C4-2B (cell line): ENCODE measurements around the gene ADD2.

ENCODE experiments used
- H3K27ac ChIP-seq: fragments of 450-650 bp; 2 replicates; pipeline ENCODE4 v1.5.1; 2017
- ZFX ChIP-seq: fragments of 450-650 bp; IDR thresholded peaks from 2 replicates; pipeline ENCODE4 v1.6.1; 2017
- TF ChIP-seq, protein P1 (sequence below): fragments of 450-650 bp; conservative IDR thresholded peaks from 2 replicates; pipeline ENCODE4 v1.5.1; 2017; ENCODE audit warnings: mild to moderate bottlenecking

The ADD2 gene

DNA sequence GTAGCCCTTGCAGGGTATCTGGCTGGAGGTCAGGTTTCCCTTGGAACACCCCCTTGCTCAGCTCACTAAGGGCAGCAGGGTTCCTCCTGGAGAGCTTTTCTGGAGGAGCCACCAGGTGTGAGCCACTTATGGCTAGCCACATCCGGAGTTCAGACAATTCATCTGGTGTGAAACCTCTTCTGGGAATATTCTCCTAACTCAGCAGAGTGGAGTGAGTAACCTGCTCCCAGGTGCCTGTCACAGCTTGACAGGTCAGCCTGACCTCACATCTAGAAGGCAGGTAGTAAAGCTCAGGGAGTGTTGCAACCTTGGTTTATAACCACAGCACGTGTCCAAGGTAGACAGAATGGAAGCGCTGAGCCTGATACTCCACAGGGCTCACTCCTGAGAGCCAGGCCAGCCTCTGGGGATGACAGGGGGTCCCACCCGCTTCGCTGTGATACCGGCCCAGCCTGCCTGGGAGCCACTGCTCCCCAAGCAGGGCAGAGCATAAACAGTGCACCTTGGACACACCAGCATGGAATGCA lies 151.8 kb downstream of the ADD2 start:
- no peak overlapping the region for H3K27ac ChIP-seq
- TF ChIP-seq, protein P1, sequence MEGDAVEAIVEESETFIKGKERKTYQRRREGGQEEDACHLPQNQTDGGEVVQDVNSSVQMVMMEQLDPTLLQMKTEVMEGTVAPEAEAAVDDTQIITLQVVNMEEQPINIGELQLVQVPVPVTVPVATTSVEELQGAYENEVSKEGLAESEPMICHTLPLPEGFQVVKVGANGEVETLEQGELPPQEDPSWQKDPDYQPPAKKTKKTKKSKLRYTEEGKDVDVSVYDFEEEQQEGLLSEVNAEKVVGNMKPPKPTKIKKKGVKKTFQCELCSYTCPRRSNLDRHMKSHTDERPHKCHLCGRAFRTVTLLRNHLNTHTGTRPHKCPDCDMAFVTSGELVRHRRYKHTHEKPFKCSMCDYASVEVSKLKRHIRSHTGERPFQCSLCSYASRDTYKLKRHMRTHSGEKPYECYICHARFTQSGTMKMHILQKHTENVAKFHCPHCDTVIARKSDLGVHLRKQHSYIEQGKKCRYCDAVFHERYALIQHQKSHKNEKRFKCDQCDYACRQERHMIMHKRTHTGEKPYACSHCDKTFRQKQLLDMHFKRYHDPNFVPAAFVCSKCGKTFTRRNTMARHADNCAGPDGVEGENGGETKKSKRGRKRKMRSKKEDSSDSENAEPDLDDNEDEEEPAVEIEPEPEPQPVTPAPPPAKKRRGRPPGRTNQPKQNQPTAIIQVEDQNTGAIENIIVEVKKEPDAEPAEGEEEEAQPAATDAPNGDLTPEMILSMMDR = no peak
- TF ChIP-seq ZFX = no peak

DNA sequence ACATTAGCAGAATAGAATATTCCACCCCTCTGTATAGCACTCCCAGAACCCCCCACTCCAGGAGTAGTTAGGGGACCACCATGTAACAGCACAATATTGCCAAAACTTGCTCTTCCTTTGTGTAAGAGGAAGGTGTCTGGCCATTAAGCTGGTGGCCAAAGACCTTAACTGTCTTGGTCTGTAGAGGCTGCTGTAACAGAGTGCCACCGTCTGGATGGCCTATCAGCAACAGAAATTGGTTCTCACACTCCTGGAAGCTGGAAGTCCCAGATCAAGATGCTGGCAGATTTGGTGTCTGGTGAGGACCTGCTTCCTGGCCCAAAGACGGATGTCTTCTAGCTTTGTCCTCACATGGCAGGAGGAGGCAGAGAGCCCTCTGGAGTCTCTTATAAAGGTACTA lies 152.8 kb downstream of the ADD2 start:
- no peak for TF ChIP-seq ZFX
- TF ChIP-seq, protein P1 = no peak
- H3K27ac ChIP-seq = no peak overlapping the region

DNA sequence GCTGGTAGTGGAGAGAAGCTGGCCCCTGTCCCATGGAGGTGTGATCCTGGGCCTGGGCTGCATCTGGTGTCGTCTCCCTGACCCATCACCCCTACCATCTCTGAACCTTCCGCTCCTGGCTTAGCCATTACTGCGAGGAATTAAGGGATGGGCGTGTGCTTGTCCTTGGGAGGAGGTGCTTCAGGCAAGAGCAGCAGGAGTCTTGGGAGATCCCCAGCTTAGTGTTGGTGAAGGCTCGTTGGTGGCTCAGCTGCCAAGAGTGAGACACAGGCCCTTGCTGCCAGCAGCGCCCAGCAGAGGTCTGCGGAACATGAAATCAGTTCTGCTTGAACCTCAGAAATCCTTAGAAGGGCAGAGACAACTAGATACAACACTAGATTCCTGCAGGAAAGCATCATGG lies 154.5 kb downstream of the ADD2 start:
- no peak overlapping the region for H3K27ac ChIP-seq

DNA sequence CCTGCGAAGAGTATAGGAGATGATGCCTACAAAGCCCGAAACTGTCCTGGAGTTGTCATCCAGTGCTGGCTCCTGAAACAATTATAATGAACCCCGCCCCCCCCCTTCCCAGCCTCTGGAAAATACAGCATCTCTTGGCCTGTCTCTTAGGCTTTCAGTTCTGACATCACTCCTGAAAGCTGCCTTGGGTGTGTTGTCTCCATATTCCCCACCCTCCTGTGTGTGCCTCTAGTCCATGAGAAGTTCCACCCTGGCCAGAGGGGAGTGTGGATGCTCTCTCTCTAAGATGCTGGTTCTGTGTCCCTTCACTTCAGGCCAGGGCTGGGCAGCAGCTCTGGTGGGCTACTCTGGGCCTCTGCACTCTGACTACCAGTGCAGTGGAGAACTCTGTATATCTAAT lies 155.4 kb downstream of the ADD2 start:
- TF ChIP-seq, protein P1 = no peak
- no peak for TF ChIP-seq ZFX
- H3K27ac ChIP-seq = no peak overlapping the region

More for the DNA sequence above, 154.5 kb downstream of the ADD2 start:
- TF ChIP-seq, protein P1 = no peak
- no peak for TF ChIP-seq ZFX

DNA sequence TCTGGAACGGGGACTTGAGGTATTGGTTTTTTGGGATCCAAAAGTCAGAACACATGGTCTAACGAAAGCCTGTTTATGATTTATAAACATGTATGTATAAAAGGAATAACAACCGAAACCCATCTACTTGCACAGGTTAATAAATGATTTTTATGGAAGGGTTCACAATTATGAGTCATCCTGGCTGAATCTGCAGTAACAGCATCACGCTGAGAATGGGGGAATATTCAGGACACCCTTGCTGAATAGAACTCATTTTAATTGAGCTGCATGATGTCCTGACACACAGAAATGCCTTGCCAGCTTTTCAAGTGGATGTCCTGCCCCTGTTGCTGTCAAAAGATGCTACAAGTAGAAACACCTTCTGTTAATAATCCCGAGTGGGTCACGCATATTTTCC lies 159.6 kb downstream of the ADD2 start:
- no peak for TF ChIP-seq ZFX
- TF ChIP-seq, protein P1 = no peak
- H3K27ac ChIP-seq = no peak overlapping the region

DNA sequence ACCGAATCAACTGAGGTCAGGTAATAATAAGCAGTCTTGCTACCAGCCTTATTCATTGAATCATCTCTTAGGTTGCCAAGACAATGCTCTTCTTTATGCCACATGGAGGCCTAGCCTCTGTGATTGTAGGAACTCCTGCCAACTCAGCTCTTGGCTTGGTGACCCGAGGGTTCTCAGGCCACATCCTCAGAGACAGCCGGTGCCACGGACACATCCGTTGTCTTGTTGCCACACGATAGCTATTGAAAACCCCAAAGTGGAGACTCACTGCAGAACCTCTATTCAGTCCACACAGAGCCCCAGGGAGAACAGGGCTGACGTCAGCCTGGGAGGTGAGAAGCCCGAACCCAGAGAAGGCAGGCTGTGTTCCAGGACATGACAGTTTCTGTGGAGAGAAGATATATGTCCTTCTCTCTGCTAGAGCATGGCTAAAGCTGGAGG lies 160.9 kb downstream of the ADD2 start:
- TF ChIP-seq ZFX = no peak
- TF ChIP-seq, protein P1 = no peak
- H3K27ac ChIP-seq = no peak overlapping the region
